A549 (cell line): ENCODE data around the gene CEP112. TPM values are rescaled to one million over a fixed set of nuclear protein-coding genes. Genes with fewer than 3 reads are reported as not detected.

Experiments
- ATAC-seq, 2 experiments: fragments of 200-7000 bp in 1 of 2; fragments of >200 bp in 1 of 2; cut with Nextera tagmentation in 1 of 2; cut with Tn5 transposase in 1 of 2; 3 replicates each; pipeline versions ENCODE4 v1.8.0 to v1.9.1; 2018 to 2020; ENCODE audit warnings: mild to moderate bottlenecking in 1 of 2, moderate library complexity in 1 of 2
- CTCF ChIA-PET: fragments of 300-600 bp; sonication (Branson Sonifier 250); formaldehyde crosslinking; extraction: SDS; loops from one replicate; lab custom pipeline; 2021; ENCODE audit warnings: antibody characterized with exemption, inconsistent platforms; lab: Yijun Ruan, JAX
- POLR2A ChIA-PET: fragments of 350-600 bp; formaldehyde crosslinking; extraction: SDS; loops from one replicate; lab custom pipeline; 2021; ENCODE audit warnings: antibody characterized with exemption, inconsistent platforms; lab: Yijun Ruan, JAX
- DNase-seq, 2 experiments: peaks; one replicate each; pipeline versions ENCODE4 v3.0.0 to v3.0.0-alpha.2; 2011 to 2016; ENCODE audit warnings: low read depth in 1 of 2, low spot score in 1 of 2
- FAIRE-seq: peaks from 2 replicates; lab custom pipeline; 2011; peaks lifted over from hg19 to GRCh38; lab: Jason Lieb, UNC
- H3K27ac ChIP-seq, 2 experiments: fragments of >200 bp; sonication (Bioruptor Twin); formaldehyde crosslinking; 3 replicates each; pipeline ENCODE4 v1.5.1; 2016 to 2017
- H3K4me1 ChIP-seq: fragments of >200 bp; sonication (Bioruptor Twin); formaldehyde crosslinking; 3 replicates; pipeline ENCODE4 v1.6.1; 2016
- H3K4me2 ChIP-seq: fragments of >200 bp; sonication (Bioruptor Twin); formaldehyde crosslinking; 3 replicates; pipeline ENCODE4 v1.6.1; 2016
- H3K4me3 ChIP-seq: fragments of >200 bp; sonication (Bioruptor Twin); formaldehyde crosslinking; 3 replicates; pipeline ENCODE4 v1.5.1; 2016
- H3K9me3 ChIP-seq: fragments of >200 bp; sonication (Bioruptor Twin); formaldehyde crosslinking; 3 replicates; pipeline ENCODE4 v1.6.1; 2016
- BHLHE40 ChIP-seq: IDR thresholded peaks from 2 replicates; pipeline ENCODE4 v1.6.1; 2012; ENCODE audit warnings: low read depth, low read length, inconsistent platforms
- CHD2 ChIP-seq: fragments of 150-350 bp; IDR thresholded peaks from 2 replicates; pipeline ENCODE4 v1.6.1; 2014; ENCODE audit warnings: low read length; ENCODE audit not compliant: partially characterized antibody
- CHD4 ChIP-seq: fragments of 200-600 bp; sonication (generic); IDR thresholded peaks from 2 replicates; pipeline ENCODE4 v1.6.1; 2016; ENCODE audit warnings: antibody characterized with exemption, mild to moderate bottlenecking, borderline replicate concordance
- E2F6 ChIP-seq: IDR thresholded peaks from 2 replicates; pipeline ENCODE4 v1.6.1; 2012; ENCODE audit warnings: low read depth, borderline replicate concordance
- EHMT2 ChIP-seq: fragments of 200-600 bp; sonication (generic); IDR thresholded peaks from 2 replicates; pipeline ENCODE4 v1.6.1; 2016; ENCODE audit warnings: antibody characterized with exemption, low read depth, mild to moderate bottlenecking, moderate library complexity
- EP300 ChIP-seq, 2 experiments: fragments of >200 bp; sonication (Bioruptor Twin); formaldehyde crosslinking; IDR thresholded peaks; 2 replicates in 1 of 2; 3 replicates in 1 of 2; pipeline ENCODE4 v1.6.1; 2016 to 2017
- FOSB ChIP-seq: fragments of 250-450 bp; sonication (Bioruptor Pico); IDR thresholded peaks from 2 replicates; pipeline ENCODE4 v1.5.0; 2020; ENCODE audit warnings: mild to moderate bottlenecking, moderate library complexity
- FOSL2 ChIP-seq, 2 experiments: fragments of 450-650 bp in 1 of 2; fragments of >200 bp in 1 of 2; sonication (Bioruptor Twin) in 1 of 2; formaldehyde crosslinking; IDR thresholded peaks; 2 replicates each; pipeline versions ENCODE4 v1.5.0 to v1.6.1; 2016 to 2020; ENCODE audit warnings: mild to moderate bottlenecking in 1 of 2, moderate library complexity in 1 of 2
- FOXS1 ChIP-seq: fragments of 250-450 bp; sonication (Bioruptor Pico); IDR thresholded peaks from 2 replicates; pipeline ENCODE4 v1.5.0; 2020; ENCODE audit warnings: mild to moderate bottlenecking, moderate library complexity
- GATA3 ChIP-seq: IDR thresholded peaks from 2 replicates; pipeline ENCODE4 v1.6.1; 2012; ENCODE audit warnings: borderline replicate concordance
- JUN ChIP-seq, 2 experiments: fragments of >200 bp; sonication (Bioruptor Twin); formaldehyde crosslinking; IDR thresholded peaks; 2 replicates in 1 of 2; 3 replicates in 1 of 2; pipeline ENCODE4 v1.6.1; 2016 to 2017
- KDM1A ChIP-seq: fragments of 200-600 bp; sonication (generic); IDR thresholded peaks from 2 replicates; pipeline ENCODE4 v1.6.1; 2016; ENCODE audit warnings: low read depth, mild to moderate bottlenecking
- MAFK ChIP-seq: fragments of 450-650 bp; IDR thresholded peaks from 2 replicates; pipeline ENCODE4 v1.6.1; 2014; ENCODE audit not compliant: partially characterized antibody
- NFE2L2 ChIP-seq: fragments of 150-350 bp; conservative IDR thresholded peaks from 2 replicates; pipeline ENCODE4 v1.6.1; 2014; ENCODE audit warnings: low read length
- NPAS2 ChIP-seq: fragments of 250-450 bp; sonication (Bioruptor Pico); IDR thresholded peaks from 2 replicates; pipeline ENCODE4 v1.8.0; 2022; ENCODE audit warnings: mild to moderate bottlenecking, moderate library complexity, borderline replicate concordance
- PBX3 ChIP-seq: IDR thresholded peaks from 2 replicates; pipeline ENCODE4 v1.6.1; 2012
- RAD21 ChIP-seq, 2 experiments: fragments of >200 bp in 1 of 2; sonication (Bioruptor Twin) in 1 of 2; formaldehyde crosslinking in 1 of 2; IDR thresholded peaks in 1 of 2; conservative IDR thresholded peaks in 1 of 2; 2 replicates in 1 of 2; 3 replicates in 1 of 2; pipeline ENCODE4 v1.6.1; 2012 to 2018; ENCODE audit warnings: inconsistent platforms in 1 of 2
- RARB ChIP-seq: fragments of 250-450 bp; sonication (Bioruptor Pico); IDR thresholded peaks from 2 replicates; pipeline ENCODE4 v1.8.0; 2021; ENCODE audit warnings: mild to moderate bottlenecking, moderate library complexity
- RNF2 ChIP-seq: fragments of 200-600 bp; sonication (generic); IDR thresholded peaks from 2 replicates; pipeline ENCODE4 v1.6.1; 2016; ENCODE audit warnings: low read depth, mild to moderate bottlenecking, antibody characterized with exemption, moderate library complexity, borderline replicate concordance
- TFCP2L1 ChIP-seq: fragments of 250-450 bp; sonication (Bioruptor Pico); IDR thresholded peaks from 2 replicates; pipeline ENCODE4 v1.5.0; 2021; ENCODE audit warnings: mild to moderate bottlenecking
- TP53 ChIP-seq: fragments of 250-450 bp; sonication (Bioruptor Pico); IDR thresholded peaks from 2 replicates; pipeline ENCODE4 v1.5.0; 2021; ENCODE audit warnings: mild to moderate bottlenecking, moderate library complexity
- ZC3H11A ChIP-seq: fragments of 450-650 bp; IDR thresholded peaks from 2 replicates; pipeline ENCODE4 v1.6.1; 2014; ENCODE audit warnings: antibody characterized with exemption, mild to moderate bottlenecking
- ZFP36 ChIP-seq: fragments of 450-650 bp; IDR thresholded peaks from 2 replicates; pipeline ENCODE4 v1.6.1; 2014; ENCODE audit warnings: borderline replicate concordance; ENCODE audit not compliant: partially characterized antibody
- ZNF302 ChIP-seq: fragments of 250-450 bp; sonication (Bioruptor Pico); IDR thresholded peaks from 2 replicates; pipeline ENCODE4 v1.9.0; 2021; ENCODE audit warnings: inconsistent platforms, mild to moderate bottlenecking, moderate library complexity
- ZSCAN20 ChIP-seq: fragments of 250-450 bp; sonication (Bioruptor Pico); IDR thresholded peaks from 2 replicates; pipeline ENCODE4 v1.8.0; 2022; ENCODE audit warnings: mild to moderate bottlenecking, moderate library complexity
- WGBS: methylation state at CpG from one replicate; pipeline ENCODE4 v1.1.6; 2017; ENCODE audit errors: missing lambda C conversion rate; 5-methylcytosine and 5-hydroxymethylcytosine counted together
- polyA plus RNA-seq, 4 experiments: library from polyadenylated mRNA; depleted of rRNA in 3 of 4; stranded (reverse); fragments of >200 nt; fragmentation: RNase III in 1 of 4; extraction: RNeasy Plus Mini Kit Qiagen cat#74134 plus additional on column Dnase treatment in 1 of 4; gene quantifications; 2 replicates in 3 of 4; 3 replicates in 1 of 4; pipeline ENCODE4 v1.2.3, GENCODE V29; 2011 to 2017

The CEP112 gene
- polyA plus RNA-seq, 2 of the 4 experiments (the other 2 are of a cell fraction) = 9.6 to 15.2 TPM

- no peak for TF ChIP-seq CHD4
- no peak for TF ChIP-seq BHLHE40
- TF ChIP-seq RARB (CRISPR knock-in tag) = no peak
Measured at GRCh38 chr17:65662196-65662595, 529.7 kb downstream of the CEP112 start (continued).

GRCh38 chr17:65660947-65661346 is 531.0 kb downstream of the CEP112 start:
- Histone ChIP-seq H3K27ac (peak overlapping the region in 1 of 2 experiments; percentile 9; a peak in 2 of 6 replicates), H3K4me1 (peaks cover 19% of the 10 kb centered on the region), H3K9me3 (no peaks in the 10 kb centered on the region), H3K4me2 (peak overlapping the region; percentile 12; the same call in 2 of the 3 replicates), H3K4me3 (no peak overlapping the region)
- peak in 1 of 2 experiments; percentile 31; a peak in 2 of 6 replicates for ATAC-seq
- DNase-seq = peak in 1 of 2 experiments; percentile 47
- FAIRE-seq = no peak
- WGBS = 86% methylated on average over 2 of the region's 2 CpGs
- POLR2A ChIA-PET = no interaction called here
- CTCF ChIA-PET = interaction anchor here (0.9 kb wide), 1 partner anchor 20 kb away, joined by 4 read pairs; no protein-coding TSS in a partner anchor
- TF ChIP-seq MAFK (peak; percentile 77), E2F6 (no peak), TFCP2L1 (CRISPR knock-in tag) (no peak), TP53 (CRISPR knock-in tag) (no peak), FOSB (no peak), BHLHE40 (no peak), RNF2 (no peak), FOSL2 (IDR thresholded peaks at IDR 0.05) (no peak), FOSL2 (CRISPR knock-in tag; IDR thresholded peaks at IDR 0.05) (peak; percentile 39; the same call in 1 of the 2 replicates), ZNF302 (CRISPR knock-in tag) (no peak), RARB (CRISPR knock-in tag) (no peak), ZFP36 (no peak), NFE2L2 (peak; percentile 80), RAD21 (conservative IDR thresholded peaks at IDR 0.05 in 1 of 2, IDR thresholded peaks at IDR 0.05 in 1 of 2) (no peak), NPAS2 (CRISPR knock-in tag) (no peak), ZSCAN20 (CRISPR knock-in tag) (no peak), KDM1A (no peak), EP300 (IDR thresholded peaks at IDR 0.05) (no peak), FOXS1 (CRISPR knock-in tag) (no peak), PBX3 (no peak), CHD2 (no peak), EHMT2 (no peak)

- ATAC-seq (no peak), FAIRE-seq (no peak), DNase-seq (no peak)
- no peak overlapping the region for H3K4me2 ChIP-seq
- TF ChIP-seq JUN (IDR thresholded peaks at IDR 0.05) (no peak), GATA3 (no peak), NPAS2 (CRISPR knock-in tag) (no peak), ZC3H11A (no peak)
- 67% methylated on average over 1 of the region's 1 CpG for WGBS
- no peaks in the 10 kb centered on the region for H3K9me3 ChIP-seq
- H3K4me3 ChIP-seq = no peak overlapping the region
- POLR2A ChIA-PET = no interaction called here
- CTCF ChIA-PET = interaction anchor here (0.9 kb wide), 1 partner anchor 21 kb away, joined by 4 read pairs; no protein-coding TSS in a partner anchor
- H3K4me1 ChIP-seq = peaks cover 19% of the 10 kb centered on the region
- no peak overlapping the region for H3K27ac ChIP-seq
Measured at GRCh38 chr17:65660078-65660477, 531.9 kb downstream of the CEP112 start.
